Measurements from ENCODE around the gene QKI.

- no peak for TF ChIP-seq POLR2A (IDR thresholded peaks at IDR 0.05; ENCODE audit: low read depth, low read length)
- TF ChIP-seq CTCF (IDR thresholded peaks at IDR 0.05; ENCODE audit: extremely low read depth in 1 of 2, insufficient read depth in 1 of 2, low read depth in 1 of 2, low read length in 2 of 2), result no peak
- no peak for TF ChIP-seq EZH2 (IDR thresholded peaks at IDR 0.05; ENCODE audit: borderline replicate concordance, low read depth, low read length, severe bottlenecking)
- TF ChIP-seq POLR2AphosphoS5 (IDR thresholded peaks at IDR 0.05; ENCODE audit: insufficient read depth, low read depth, low read length), result peak; percentile 44
- TF ChIP-seq MAX (IDR thresholded peaks at IDR 0.05; ENCODE audit: insufficient read depth, insufficient read length), result no peak
- TF ChIP-seq FOS (IDR thresholded peaks at IDR 0.05; ENCODE audit: borderline replicate concordance, insufficient read depth, low read length), result peak; percentile 95
- no peak for TF ChIP-seq MYC (IDR thresholded peaks at IDR 0.05; ENCODE audit: low read depth, low read length)
Observed at GRCh38 chr6:163585932-163586437, 171.5 kb downstream of the QKI start.

Measured in endothelial cell of umbilical vein (primary cell).